Activated naive CD4-positive, alpha-beta T cell treated with anti-CD3 and anti-CD28 coated beads, Interleukin-2, amount 50 U/mL, for 72 hours (primary cell): ENCODE data around the gene PATZ1. TPM values are rescaled to one million over a fixed set of nuclear protein-coding genes. Genes with fewer than 3 reads are reported as not detected.
"Not testable (repeated sequence)": the region's sequence is repeated elsewhere in the genome, so short reads cannot be mapped to it uniquely, and the experiment has no call there.

ENCODE experiments used
- ATAC-seq, 2 donors: fragments of 150-1000 bp; cut with Tn5 transposase; 2 replicates each; pipeline ENCODE4 v1.10.0; 2021; ENCODE audit warnings: mild to moderate bottlenecking in 2 of 2, moderate library complexity in 2 of 2
- DNase-seq, 2 donors: peaks; one replicate each; pipeline ENCODE4 v3.0.0; 2021 to 2022; ENCODE audit warnings: low spot score in 2 of 2
- H3K27ac Mint-ChIP-seq, 2 donors: one replicate each; pipeline ENCODE4 v1.8.0; 2022; ENCODE audit warnings: mild to moderate bottlenecking in 2 of 2, mixed read lengths in 2 of 2
- H3K36me3 Mint-ChIP-seq, 2 donors: one replicate each; pipeline ENCODE4 v1.8.0; 2022; ENCODE audit warnings: mixed read lengths in 2 of 2
- H3K9me3 Mint-ChIP-seq, 2 donors: one replicate each; pipeline ENCODE4 v1.8.0; 2022; ENCODE audit warnings: mixed read lengths in 2 of 2
- total RNA-seq, 2 donors: library from RNA; stranded (reverse); gene quantifications; one replicate each; pipeline ENCODE4 v1.2.3, GENCODE V29; 2022

Gene PATZ1
- total RNA-seq, 2 donors from 2014 or later = 23.5 to 32.3 TPM

- Mint-ChIP-seq H3K27ac (peak overlapping the region in 1 of 2 donors; percentile 29), H3K36me3 (peaks cover 17 to 48% of the 10 kb centered on the region in 2 donors), H3K9me3 (no peaks in the 10 kb centered on the region)
- DNase-seq (no peak), ATAC-seq (no peak)
Measured at GRCh38 chr22:31332010-31332409, 14.1 kb downstream of the PATZ1 start.

GRCh38 chr22:31329453-31330215, 16.5 kb downstream of the PATZ1 start:
- Mint-ChIP-seq H3K9me3 (no peaks in the 10 kb centered on the region), H3K36me3 (peaks cover 4 to 51% of the 10 kb centered on the region in 2 donors), H3K27ac (peak overlapping the region; percentile 77 to 84)
- no peak for DNase-seq
- ATAC-seq = peak; percentile 99

- ATAC-seq = no peak
Measured at GRCh38 chr22:31329029-31329428, 17.1 kb downstream of the PATZ1 start.

GRCh38 chr22:31328544-31328960, 17.6 kb downstream of the PATZ1 start:
- DNase-seq (no peak), ATAC-seq (no peak)
- H3K9me3 Mint-ChIP-seq = no peaks in the 10 kb centered on the region
- H3K36me3 Mint-ChIP-seq = peaks cover 0 to 42% of the 10 kb centered on the region in 2 donors
- H3K27ac Mint-ChIP-seq = peak overlapping the region; percentile 77

More at GRCh38 chr22:31329029-31329428, 17.1 kb downstream of the PATZ1 start:
- no peak for DNase-seq
- Mint-ChIP-seq H3K27ac (peak overlapping the region; percentile 77), H3K9me3 (no peaks in the 10 kb centered on the region), H3K36me3 (peaks cover 0 to 47% of the 10 kb centered on the region in 2 donors)

GRCh38 chr22:31327806-31328543, 18.2 kb downstream of the PATZ1 start:
- H3K27ac Mint-ChIP-seq = peak overlapping the region; percentile 7 to 52
- DNase-seq = no peak
- no peaks in the 10 kb centered on the region for H3K9me3 Mint-ChIP-seq
- no peak for ATAC-seq
- peaks cover 0 to 36% of the 10 kb centered on the region in 2 donors for H3K36me3 Mint-ChIP-seq

- no peaks in the 10 kb centered on the region for H3K9me3 Mint-ChIP-seq
- H3K36me3 Mint-ChIP-seq = peaks cover 0 to 31% of the 10 kb centered on the region in 2 donors
- H3K27ac Mint-ChIP-seq = no peak overlapping the region
- no peak for ATAC-seq
- DNase-seq = no peak
Measured at GRCh38 chr22:31326877-31327276, 19.3 kb downstream of the PATZ1 start.

GRCh38 chr22:31323578-31324550, 22.3 kb downstream of the PATZ1 start:
- Mint-ChIP-seq H3K27ac (peak overlapping the region; percentile 66 to 73), H3K9me3 (no peaks in the 10 kb centered on the region), H3K36me3 (peaks cover 0 to 17% of the 10 kb centered on the region in 2 donors)
- peak in 1 of 2 donors; percentile 54 for DNase-seq
- ATAC-seq = peak; percentile 24 to 82

GRCh38 chr22:31321421-31321820, 24.7 kb downstream of the PATZ1 start:
- no peak for ATAC-seq
- DNase-seq = no peak
- no peaks in the 10 kb centered on the region for H3K9me3 Mint-ChIP-seq
- peaks cover 0 to 10% of the 10 kb centered on the region in 2 donors for H3K36me3 Mint-ChIP-seq
- peak overlapping the region in 1 of 2 donors; percentile 53 for H3K27ac Mint-ChIP-seq

GRCh38 chr22:31314220-31314619, 31.9 kb downstream of the PATZ1 start:
- not testable (repeated sequence) for H3K9me3 Mint-ChIP-seq, DNase-seq

GRCh38 chr22:31313366-31314147, 32.6 kb downstream of the PATZ1 start:
- peak; percentile 70 to 85 for ATAC-seq
- peak overlapping the region; percentile 58 to 62 for H3K27ac Mint-ChIP-seq
- H3K36me3 Mint-ChIP-seq = peaks cover 0 to 20% of the 10 kb centered on the region in 2 donors
- H3K9me3 Mint-ChIP-seq = peaks cover 0 to 4% of the 10 kb centered on the region in 2 donors
- peak in 1 of 2 donors; percentile 73 for DNase-seq

More at GRCh38 chr22:31314220-31314619, 31.9 kb downstream of the PATZ1 start:
- ATAC-seq, H3K27ac Mint-ChIP-seq: not testable (repeated sequence)
- peaks cover 0 to 20% of the 10 kb centered on the region in 2 donors for H3K36me3 Mint-ChIP-seq

GRCh38 chr22:31308181-31308580, 38.0 kb downstream of the PATZ1 start:
- ATAC-seq (no peak), DNase-seq (no peak)
- H3K36me3 Mint-ChIP-seq = peaks cover 0 to 7% of the 10 kb centered on the region in 2 donors
- peak overlapping the region in 1 of 2 donors; percentile 95 for H3K27ac Mint-ChIP-seq
- H3K9me3 Mint-ChIP-seq = no peaks in the 10 kb centered on the region

- Mint-ChIP-seq H3K36me3 (peaks cover 0 to 7% of the 10 kb centered on the region in 2 donors), H3K9me3 (no peaks in the 10 kb centered on the region), H3K27ac (no peak overlapping the region)
- ATAC-seq (no peak), DNase-seq (no peak)
Measured at GRCh38 chr22:31305194-31305593, 41.0 kb downstream of the PATZ1 start.

GRCh38 chr22:31302537-31302936, 43.6 kb downstream of the PATZ1 start:
- DNase-seq (no peak), ATAC-seq (peak in 1 of 2 donors; percentile 35)
- H3K9me3 Mint-ChIP-seq = no peaks in the 10 kb centered on the region
- no peak overlapping the region for H3K27ac Mint-ChIP-seq
- no peaks in the 10 kb centered on the region for H3K36me3 Mint-ChIP-seq

GRCh38 chr22:31302006-31302405, 44.1 kb downstream of the PATZ1 start:
- H3K27ac Mint-ChIP-seq = no peak overlapping the region
- ATAC-seq (no peak), DNase-seq (no peak)
- no peaks in the 10 kb centered on the region for H3K9me3 Mint-ChIP-seq
- H3K36me3 Mint-ChIP-seq = no peaks in the 10 kb centered on the region

GRCh38 chr22:31300896-31301295, 45.2 kb downstream of the PATZ1 start:
- no peak for ATAC-seq
- H3K27ac Mint-ChIP-seq = no peak overlapping the region
- no peak for DNase-seq
- no peaks in the 10 kb centered on the region for H3K36me3 Mint-ChIP-seq
- H3K9me3 Mint-ChIP-seq = no peaks in the 10 kb centered on the region
